GM23338 (cell line): ENCODE measurements around the gene MPHOSPH9. TPM values are rescaled to one million over a fixed set of nuclear protein-coding genes. Genes with fewer than 3 reads are reported as not detected.
"Not testable (repeated sequence)": the region's sequence is repeated elsewhere in the genome, so short reads cannot be mapped to it uniquely, and the experiment has no call there.

Experiments
- ATAC-seq: fragments of 200-7000 bp; cut with Tn5 transposase; 3 replicates; pipeline ENCODE4 v1.9.1; 2020
- DNase-seq: peaks from one replicate; pipeline ENCODE4 v3.0.0-alpha.2; 2015; ENCODE audit warnings: low spot score
- H2AFZ ChIP-seq: fragments of 200-600 bp; sonication (generic); 2 replicates; pipeline ENCODE4 v1.8.0; 2016; ENCODE audit warnings: antibody characterized with exemption, mild to moderate bottlenecking, moderate library complexity
- H3F3A ChIP-seq: fragments of 200-600 bp; sonication (generic); replicated peaks from 2 replicates; pipeline ENCODE4 v1.8.0; 2017; ENCODE audit warnings: antibody characterized with exemption, mixed run types, low read depth
- H3K27ac ChIP-seq: fragments of 200-600 bp; sonication (generic); 2 replicates; pipeline ENCODE4 v1.6.1; 2016; ENCODE audit warnings: low read depth
- H3K27me3 ChIP-seq: fragments of 200-600 bp; sonication (generic); 2 replicates; pipeline ENCODE4 v1.8.0; 2016; ENCODE audit warnings: mild to moderate bottlenecking, mixed run types, moderate library complexity; ENCODE audit not compliant: insufficient read depth
- H3K36me3 ChIP-seq: fragments of 200-600 bp; sonication (generic); 2 replicates; pipeline ENCODE4 v1.8.0; 2016; ENCODE audit warnings: mild to moderate bottlenecking; ENCODE audit not compliant: insufficient read depth
- H3K4me1 ChIP-seq: fragments of 200-600 bp; sonication (generic); 2 replicates; pipeline ENCODE4 v1.8.0; 2016; ENCODE audit warnings: mild to moderate bottlenecking, moderate library complexity; ENCODE audit not compliant: insufficient read depth
- H3K4me2 ChIP-seq: fragments of 200-600 bp; sonication (generic); 2 replicates; pipeline ENCODE4 v1.7.1; 2017; ENCODE audit warnings: mixed run types
- H3K4me3 ChIP-seq: fragments of 200-600 bp; sonication (generic); 2 replicates; pipeline ENCODE4 v1.6.1; 2016; ENCODE audit warnings: mixed run types
- H3K79me2 ChIP-seq: fragments of 200-600 bp; sonication (generic); replicated peaks from 2 replicates; pipeline ENCODE4 v1.8.0; 2017; ENCODE audit warnings: mild to moderate bottlenecking; ENCODE audit not compliant: insufficient read depth
- H3K9me2 ChIP-seq: fragments of 200-600 bp; sonication (generic); 2 replicates; pipeline ENCODE4 v1.8.0; 2017; ENCODE audit not compliant: insufficient read depth
- H4K20me1 ChIP-seq: fragments of 200-600 bp; sonication (generic); replicated peaks from 2 replicates; pipeline ENCODE4 v1.8.0; 2017; ENCODE audit warnings: mild to moderate bottlenecking; ENCODE audit not compliant: insufficient read depth
- H3K27ac Mint-ChIP-seq: 2 replicates; pipeline ENCODE4 v1.8.0; 2020; ENCODE audit warnings: inconsistent platforms, mild to moderate bottlenecking, moderate library complexity, mixed read lengths
- H3K27me3 Mint-ChIP-seq: 3 replicates; pipeline ENCODE4 v1.8.0; 2022; ENCODE audit warnings: low read depth, mild to moderate bottlenecking, moderate library complexity, mixed read lengths, inconsistent platforms; ENCODE audit not compliant: insufficient read depth, poor library complexity
- H3K36me3 Mint-ChIP-seq: 3 replicates; pipeline ENCODE4 v1.8.0; 2021; ENCODE audit warnings: low read depth, mild to moderate bottlenecking, inconsistent platforms, moderate library complexity, mixed read lengths
- H3K4me1 Mint-ChIP-seq: 3 replicates; pipeline ENCODE4 v1.8.0; 2020; ENCODE audit warnings: mild to moderate bottlenecking, inconsistent platforms, mixed read lengths
- H3K4me3 Mint-ChIP-seq: 3 replicates; pipeline ENCODE4 v1.8.0; 2021; ENCODE audit warnings: moderate library complexity, mild to moderate bottlenecking, inconsistent platforms, mixed read lengths
- H3K9me3 Mint-ChIP-seq: 3 replicates; pipeline ENCODE4 v1.8.0; 2020; ENCODE audit warnings: moderate library complexity, mild to moderate bottlenecking, inconsistent platforms, mixed read lengths
- EZH2phosphoT487 ChIP-seq: fragments of 200-600 bp; sonication (generic); IDR thresholded peaks from one replicate; pipeline ENCODE4 v1.8.1; 2018; ENCODE audit warnings: antibody characterized with exemption; ENCODE audit not compliant: unreplicated experiment
- JUNB ChIP-seq: IDR thresholded peaks from one replicate; pipeline ENCODE4 v1.6.1; 2016; ENCODE audit warnings: antibody characterized with exemption; ENCODE audit not compliant: unreplicated experiment
- NANOG ChIP-seq: IDR thresholded peaks from 2 replicates; pipeline ENCODE4 v1.6.1; 2016; ENCODE audit warnings: antibody characterized with exemption, borderline replicate concordance
- ZNF114 ChIP-seq: fragments of 250-450 bp; sonication (Bioruptor Pico); IDR thresholded peaks from 2 replicates; pipeline ENCODE4 v1.5.0; 2020; ENCODE audit warnings: mild to moderate bottlenecking, moderate library complexity
- polyA plus RNA-seq: library from polyadenylated mRNA; unstranded; fragments of >200 nt; fragmentation: Nextera tagmentation; extraction: Ambion mirVana; gene quantifications from 2 replicates; pipeline ENCODE4 v1.2.1, GENCODE V29; 2016
- total RNA-seq: library from RNA; depleted of rRNA; stranded (reverse); fragments of >200 nt; shearing (Covaris generic); gene quantifications from 2 replicates; pipeline ENCODE4 v1.2.3, GENCODE V29; 2014
- TF ChIP-seq, protein P1 (sequence below): IDR thresholded peaks from 2 replicates; pipeline ENCODE4 v1.6.1; 2016; ENCODE audit warnings: antibody characterized with exemption
- TF ChIP-seq, protein P2 (sequence below): fragments of 250-450 bp; sonication (Bioruptor Pico); IDR thresholded peaks from 2 replicates; pipeline ENCODE4 v1.5.0; 2020; ENCODE audit warnings: mild to moderate bottlenecking, moderate library complexity

MPHOSPH9 gene
- total and polyA plus RNA-seq, 2 experiments from 2014 or later = 30.5 to 77.9 TPM

DNA sequence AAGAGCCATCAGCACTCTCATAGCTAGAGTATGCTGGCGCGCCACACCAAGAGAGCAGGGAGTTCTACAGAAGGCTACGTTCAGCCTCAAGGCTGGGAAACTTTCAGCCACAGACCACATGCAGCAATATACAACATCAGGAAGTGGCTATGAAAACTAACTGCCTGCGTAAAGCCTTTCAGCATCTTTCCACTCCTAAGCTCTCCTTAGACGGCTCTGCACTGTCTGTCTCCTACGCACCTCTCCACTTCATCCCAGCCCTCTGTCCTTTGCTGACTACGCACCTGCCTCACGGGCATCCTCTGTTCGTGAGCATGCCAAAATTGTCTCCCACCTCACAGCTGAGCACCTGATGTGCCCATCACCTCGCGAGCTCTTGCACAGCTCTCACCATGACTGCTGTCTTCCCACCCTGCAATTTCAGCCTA lies 9.7 kb downstream of the MPHOSPH9 start:
- Histone ChIP-seq H3K36me3 (peaks cover 32% of the 10 kb centered on the region), H3K27ac (no peak overlapping the region), H3K27me3 (no peaks in the 10 kb centered on the region), H3K4me2 (no peak overlapping the region), H3F3A (no peaks in the 10 kb centered on the region), H4K20me1 (no peaks in the 10 kb centered on the region; the same call in none of the 2 replicates), H3K9me2 (no peaks in the 10 kb centered on the region), H3K4me3 (no peak overlapping the region), H2AFZ (no peak overlapping the region), H3K4me1 (no peaks in the 10 kb centered on the region), H3K79me2 (peaks cover 5% of the 10 kb centered on the region)
- ATAC-seq = no peak
- Mint-ChIP-seq H3K27me3 (peaks cover 1% of the 10 kb centered on the region), H3K4me3 (no peak overlapping the region), H3K4me1 (no peaks in the 10 kb centered on the region), H3K36me3 (peaks cover 34% of the 10 kb centered on the region), H3K27ac (no peak overlapping the region), H3K9me3 (no peaks in the 10 kb centered on the region)
- TF ChIP-seq NANOG (no peak), ZNF114 (CRISPR knock-in tag) (no peak)
- DNase-seq = no peak

DNA sequence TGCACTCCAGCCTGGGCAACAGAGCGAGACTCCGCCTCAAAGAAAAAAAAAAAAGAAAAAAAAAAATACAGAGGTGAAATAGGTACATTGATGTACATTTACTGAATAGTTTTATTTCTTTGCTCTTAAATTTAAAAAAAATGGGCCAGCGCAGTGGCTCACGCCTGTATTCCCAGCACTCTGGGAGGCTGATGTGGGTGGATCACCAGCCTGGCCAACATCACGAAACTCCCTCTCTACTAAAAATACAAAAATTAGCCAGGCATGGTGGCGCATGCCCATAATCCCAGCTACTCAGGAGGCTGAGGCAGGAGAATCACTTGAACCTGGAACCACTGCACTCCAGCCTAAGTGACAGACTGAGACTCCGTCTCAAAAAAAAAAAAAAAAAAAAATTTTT lies 25.1 kb downstream of the MPHOSPH9 start:
- DNase-seq, H3K79me2 ChIP-seq, ATAC-seq, H3K4me1 Mint-ChIP-seq, H3K27ac Mint-ChIP-seq, H3F3A ChIP-seq, H4K20me1 ChIP-seq, H3K4me3 ChIP-seq, H3K4me2 ChIP-seq, H2AFZ ChIP-seq, H3K36me3 ChIP-seq, H3K4me3 Mint-ChIP-seq, H3K27me3 ChIP-seq, H3K9me3 Mint-ChIP-seq, H3K27ac ChIP-seq, H3K9me2 ChIP-seq, H3K4me1 ChIP-seq, H3K27me3 Mint-ChIP-seq: not testable (repeated sequence)
- H3K36me3 Mint-ChIP-seq = peaks cover 40% of the 10 kb centered on the region

DNA sequence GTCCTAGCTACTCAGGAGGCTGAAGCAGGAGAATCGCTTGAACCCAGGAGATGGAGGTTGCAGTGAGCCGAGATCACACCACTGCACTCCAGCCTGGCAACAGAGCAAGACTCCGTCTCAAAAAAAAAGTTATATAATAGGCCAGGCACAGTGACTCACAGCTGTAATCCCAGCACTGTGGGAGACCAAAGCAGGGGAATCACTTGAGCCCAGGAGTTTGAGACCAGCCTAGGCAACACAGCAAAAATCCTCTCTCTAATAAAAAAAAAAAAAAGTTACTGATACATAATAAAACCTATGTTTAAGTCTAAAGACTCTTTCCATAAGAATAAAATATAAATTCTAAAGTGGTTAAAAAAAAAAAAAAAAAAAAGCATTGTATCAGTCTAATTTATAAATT lies 26.1 kb downstream of the MPHOSPH9 start:
- H3K36me3 ChIP-seq, H3K4me1 ChIP-seq, H3K27ac ChIP-seq, ATAC-seq, H3K4me3 Mint-ChIP-seq, H3K27me3 ChIP-seq, H3K4me3 ChIP-seq, DNase-seq, H3K27ac Mint-ChIP-seq, H3K79me2 ChIP-seq, H2AFZ ChIP-seq, H4K20me1 ChIP-seq, H3K27me3 Mint-ChIP-seq, H3K9me3 Mint-ChIP-seq, H3K9me2 ChIP-seq, H3K4me2 ChIP-seq, H3F3A ChIP-seq, H3K4me1 Mint-ChIP-seq: not testable (repeated sequence)
- H3K36me3 Mint-ChIP-seq = peaks cover 43% of the 10 kb centered on the region

DNA sequence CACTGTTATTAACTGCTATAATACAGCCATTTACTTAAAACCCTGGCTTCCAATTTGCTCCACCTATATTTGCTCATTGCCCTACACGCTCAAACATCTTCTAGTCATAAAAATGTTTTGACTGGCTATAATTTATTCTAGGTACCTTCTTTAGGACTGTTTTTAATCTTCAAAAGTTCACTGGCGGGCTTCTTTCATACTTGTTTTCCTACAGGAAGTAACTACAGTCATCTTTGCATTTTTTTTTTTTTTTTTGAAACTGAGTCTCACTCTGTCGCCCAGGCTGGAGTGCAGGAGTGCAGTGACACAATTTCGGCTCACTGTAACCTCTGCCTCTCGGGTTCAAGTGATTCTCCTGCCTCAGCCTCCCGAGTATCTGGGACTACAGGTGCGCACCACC lies 32.5 kb downstream of the MPHOSPH9 start:
- Histone ChIP-seq H3K27ac (no peak overlapping the region), H3F3A (no peaks in the 10 kb centered on the region), H3K9me2 (no peaks in the 10 kb centered on the region), H3K27me3 (no peaks in the 10 kb centered on the region), H3K36me3 (peaks cover 9% of the 10 kb centered on the region), H3K4me2 (no peak overlapping the region), H4K20me1 (no peaks in the 10 kb centered on the region; the same call in none of the 2 replicates), H3K4me3 (no peak overlapping the region), H3K4me1 (no peaks in the 10 kb centered on the region), H2AFZ (no peak overlapping the region), H3K79me2 (no peaks in the 10 kb centered on the region)
- DNase-seq (no peak), ATAC-seq (no peak)
- Mint-ChIP-seq H3K27ac (no peak overlapping the region), H3K4me3 (no peak overlapping the region), H3K27me3 (no peaks in the 10 kb centered on the region), H3K4me1 (no peaks in the 10 kb centered on the region), H3K9me3 (no peaks in the 10 kb centered on the region), H3K36me3 (peaks cover 40% of the 10 kb centered on the region)
- TF ChIP-seq, protein P1, sequence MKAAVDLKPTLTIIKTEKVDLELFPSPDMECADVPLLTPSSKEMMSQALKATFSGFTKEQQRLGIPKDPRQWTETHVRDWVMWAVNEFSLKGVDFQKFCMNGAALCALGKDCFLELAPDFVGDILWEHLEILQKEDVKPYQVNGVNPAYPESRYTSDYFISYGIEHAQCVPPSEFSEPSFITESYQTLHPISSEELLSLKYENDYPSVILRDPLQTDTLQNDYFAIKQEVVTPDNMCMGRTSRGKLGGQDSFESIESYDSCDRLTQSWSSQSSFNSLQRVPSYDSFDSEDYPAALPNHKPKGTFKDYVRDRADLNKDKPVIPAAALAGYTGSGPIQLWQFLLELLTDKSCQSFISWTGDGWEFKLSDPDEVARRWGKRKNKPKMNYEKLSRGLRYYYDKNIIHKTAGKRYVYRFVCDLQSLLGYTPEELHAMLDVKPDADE = no peak
- TF ChIP-seq, protein P2, sequence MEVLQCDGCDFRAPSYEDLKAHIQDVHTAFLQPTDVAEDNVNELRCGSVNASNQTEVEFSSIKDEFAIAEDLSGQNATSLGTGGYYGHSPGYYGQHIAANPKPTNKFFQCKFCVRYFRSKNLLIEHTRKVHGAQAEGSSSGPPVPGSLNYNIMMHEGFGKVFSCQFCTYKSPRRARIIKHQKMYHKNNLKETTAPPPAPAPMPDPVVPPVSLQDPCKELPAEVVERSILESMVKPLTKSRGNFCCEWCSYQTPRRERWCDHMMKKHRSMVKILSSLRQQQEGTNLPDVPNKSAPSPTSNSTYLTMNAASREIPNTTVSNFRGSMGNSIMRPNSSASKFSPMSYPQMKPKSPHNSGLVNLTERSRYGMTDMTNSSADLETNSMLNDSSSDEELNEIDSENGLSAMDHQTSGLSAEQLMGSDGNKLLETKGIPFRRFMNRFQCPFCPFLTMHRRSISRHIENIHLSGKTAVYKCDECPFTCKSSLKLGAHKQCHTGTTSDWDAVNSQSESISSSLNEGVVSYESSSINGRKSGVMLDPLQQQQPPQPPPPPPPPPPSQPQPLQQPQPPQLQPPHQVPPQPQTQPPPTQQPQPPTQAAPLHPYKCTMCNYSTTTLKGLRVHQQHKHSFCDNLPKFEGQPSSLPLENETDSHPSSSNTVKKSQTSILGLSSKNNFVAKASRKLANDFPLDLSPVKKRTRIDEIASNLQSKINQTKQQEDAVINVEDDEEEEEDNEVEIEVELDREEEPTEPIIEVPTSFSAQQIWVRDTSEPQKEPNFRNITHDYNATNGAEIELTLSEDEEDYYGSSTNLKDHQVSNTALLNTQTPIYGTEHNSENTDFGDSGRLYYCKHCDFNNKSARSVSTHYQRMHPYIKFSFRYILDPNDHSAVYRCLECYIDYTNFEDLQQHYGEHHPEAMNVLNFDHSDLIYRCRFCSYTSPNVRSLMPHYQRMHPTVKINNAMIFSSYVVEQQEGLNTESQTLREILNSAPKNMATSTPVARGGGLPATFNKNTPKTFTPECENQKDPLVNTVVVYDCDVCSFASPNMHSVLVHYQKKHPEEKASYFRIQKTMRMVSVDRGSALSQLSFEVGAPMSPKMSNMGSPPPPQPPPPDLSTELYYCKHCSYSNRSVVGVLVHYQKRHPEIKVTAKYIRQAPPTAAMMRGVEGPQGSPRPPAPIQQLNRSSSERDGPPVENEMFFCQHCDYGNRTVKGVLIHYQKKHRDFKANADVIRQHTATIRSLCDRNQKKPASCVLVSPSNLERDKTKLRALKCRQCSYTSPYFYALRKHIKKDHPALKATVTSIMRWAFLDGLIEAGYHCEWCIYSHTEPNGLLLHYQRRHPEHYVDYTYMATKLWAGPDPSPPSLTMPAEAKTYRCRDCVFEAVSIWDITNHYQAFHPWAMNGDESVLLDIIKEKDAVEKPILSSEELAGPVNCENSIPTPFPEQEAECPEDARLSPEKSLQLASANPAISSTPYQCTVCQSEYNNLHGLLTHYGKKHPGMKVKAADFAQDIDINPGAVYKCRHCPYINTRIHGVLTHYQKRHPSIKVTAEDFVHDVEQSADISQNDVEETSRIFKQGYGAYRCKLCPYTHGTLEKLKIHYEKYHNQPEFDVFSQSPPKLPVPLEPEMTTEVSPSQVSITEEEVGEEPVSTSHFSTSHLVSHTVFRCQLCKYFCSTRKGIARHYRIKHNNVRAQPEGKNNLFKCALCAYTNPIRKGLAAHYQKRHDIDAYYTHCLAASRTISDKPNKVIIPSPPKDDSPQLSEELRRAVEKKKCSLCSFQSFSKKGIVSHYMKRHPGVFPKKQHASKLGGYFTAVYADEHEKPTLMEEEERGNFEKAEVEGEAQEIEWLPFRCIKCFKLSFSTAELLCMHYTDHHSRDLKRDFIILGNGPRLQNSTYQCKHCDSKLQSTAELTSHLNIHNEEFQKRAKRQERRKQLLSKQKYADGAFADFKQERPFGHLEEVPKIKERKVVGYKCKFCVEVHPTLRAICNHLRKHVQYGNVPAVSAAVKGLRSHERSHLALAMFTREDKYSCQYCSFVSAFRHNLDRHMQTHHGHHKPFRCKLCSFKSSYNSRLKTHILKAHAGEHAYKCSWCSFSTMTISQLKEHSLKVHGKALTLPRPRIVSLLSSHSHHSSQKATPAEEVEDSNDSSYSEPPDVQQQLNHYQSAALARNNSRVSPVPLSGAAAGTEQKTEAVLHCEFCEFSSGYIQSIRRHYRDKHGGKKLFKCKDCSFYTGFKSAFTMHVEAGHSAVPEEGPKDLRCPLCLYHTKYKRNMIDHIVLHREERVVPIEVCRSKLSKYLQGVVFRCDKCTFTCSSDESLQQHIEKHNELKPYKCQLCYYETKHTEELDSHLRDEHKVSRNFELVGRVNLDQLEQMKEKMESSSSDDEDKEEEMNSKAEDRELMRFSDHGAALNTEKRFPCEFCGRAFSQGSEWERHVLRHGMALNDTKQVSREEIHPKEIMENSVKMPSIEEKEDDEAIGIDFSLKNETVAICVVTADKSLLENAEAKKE (CRISPR knock-in tag) = no peak
- TF ChIP-seq JUNB (no peak), EZH2phosphoT487 (no peak)
